HuH-7.5 (cell line): Measurements from ENCODE around the gene SLAMF7.
A peak's percentile ranks its signal among the peaks of the same experiment; 100 is the strongest.
"Not testable (repeated sequence)": the region's sequence is repeated elsewhere in the genome, so short reads cannot be mapped to it uniquely, and the experiment has no call there.

Source experiments
- DNase-seq: peaks from one replicate; pipeline ENCODE4 v3.0.0; 2011; ENCODE audit warnings: low spot score

SLAMF7 gene

GRCh38 chr1:160720356-160721085, 18.5 kb upstream of the SLAMF7 start:
- no peak for DNase-seq

GRCh38 chr1:160721473-160721872, 17.6 kb upstream of the SLAMF7 start:
- no peak for DNase-seq

DNA sequence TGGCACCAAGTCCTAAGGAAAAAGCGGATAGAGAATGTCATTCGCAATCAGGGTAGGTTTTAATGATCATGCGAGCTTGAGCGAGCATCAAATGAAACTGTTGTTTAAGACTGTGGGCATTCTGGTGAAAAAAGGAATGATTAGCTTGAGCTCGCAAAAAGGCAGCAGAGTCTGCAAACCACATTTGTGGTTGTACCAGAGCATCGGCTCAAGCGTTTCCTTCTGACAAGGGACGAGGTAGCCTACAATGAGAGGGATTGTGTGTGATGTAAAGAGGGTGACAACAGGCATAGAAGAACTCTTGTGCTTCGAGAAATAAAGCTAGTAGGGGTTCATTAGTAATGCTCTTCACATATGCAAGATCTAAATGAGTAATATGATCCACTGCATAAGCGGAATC, 16.3 kb upstream of the SLAMF7 start:
- no peak for DNase-seq

DNA sequence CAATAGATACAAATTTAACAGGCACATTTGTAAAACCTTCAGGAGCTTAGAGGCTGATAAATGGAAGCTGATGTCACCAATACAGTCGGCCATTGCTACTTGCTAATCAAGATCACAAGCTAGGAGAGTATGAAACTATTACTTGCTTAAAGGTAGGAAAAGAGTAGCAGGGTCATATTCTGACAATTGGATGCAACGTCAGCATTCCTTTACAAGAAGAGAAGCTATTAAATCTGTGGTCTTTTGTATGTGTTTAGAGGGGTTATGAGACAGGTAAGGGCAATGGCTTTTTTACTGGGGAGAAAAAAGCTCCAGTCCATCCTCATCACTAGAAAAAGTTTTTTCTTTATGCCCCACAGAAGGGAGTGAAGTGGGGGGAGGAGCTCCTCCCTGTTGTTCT, 15.7 kb upstream of the SLAMF7 start:
- DNase-seq = no peak

GRCh38 chr1:160724465-160725242, 14.4 kb upstream of the SLAMF7 start:
- DNase-seq = no peak

- DNase-seq = no peak
Observed at GRCh38 chr1:160726114-160726497, 12.9 kb upstream of the SLAMF7 start.

GRCh38 chr1:160726498-160727315, 12.3 kb upstream of the SLAMF7 start:
- peak; percentile 27 for DNase-seq

DNA sequence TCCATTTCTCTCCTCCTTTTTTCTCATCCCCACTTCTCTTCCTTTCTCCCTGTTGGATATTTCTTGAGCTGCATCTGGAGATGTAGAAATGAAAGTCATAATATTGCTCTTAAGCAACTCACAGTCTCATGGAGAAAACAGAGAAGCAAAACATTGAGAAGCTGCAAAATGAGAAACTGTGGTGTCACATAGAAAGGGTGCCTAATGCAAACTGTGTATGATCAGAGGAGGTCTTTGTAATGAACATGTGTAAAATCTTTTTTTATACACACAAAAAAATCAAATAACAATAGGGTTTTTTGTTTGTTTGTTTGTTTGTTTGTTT, 11.8 kb upstream of the SLAMF7 start:
- no peak for DNase-seq

DNA sequence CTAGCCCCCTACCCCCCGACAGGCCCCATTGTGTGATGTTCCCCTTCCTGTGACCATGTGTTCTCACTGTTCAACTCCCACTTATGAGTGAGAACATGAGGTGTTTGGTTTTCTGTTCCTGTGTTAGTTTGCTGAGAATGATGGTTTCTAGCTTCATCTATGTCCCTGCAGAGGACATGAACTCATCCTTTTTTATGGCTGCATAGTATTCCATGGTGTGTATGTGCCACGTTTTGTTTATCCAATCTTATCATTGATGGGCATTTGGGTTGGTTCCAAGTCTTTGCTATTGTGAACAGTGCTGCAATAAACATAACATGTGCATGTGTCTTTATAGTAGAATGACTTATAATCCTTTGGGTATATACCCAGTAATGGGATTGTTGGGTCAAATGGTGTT, 7.5 kb upstream of the SLAMF7 start:
- DNase-seq = not testable (repeated sequence)

GRCh38 chr1:160731990-160732389, 7.1 kb upstream of the SLAMF7 start:
- no peak for DNase-seq

DNA sequence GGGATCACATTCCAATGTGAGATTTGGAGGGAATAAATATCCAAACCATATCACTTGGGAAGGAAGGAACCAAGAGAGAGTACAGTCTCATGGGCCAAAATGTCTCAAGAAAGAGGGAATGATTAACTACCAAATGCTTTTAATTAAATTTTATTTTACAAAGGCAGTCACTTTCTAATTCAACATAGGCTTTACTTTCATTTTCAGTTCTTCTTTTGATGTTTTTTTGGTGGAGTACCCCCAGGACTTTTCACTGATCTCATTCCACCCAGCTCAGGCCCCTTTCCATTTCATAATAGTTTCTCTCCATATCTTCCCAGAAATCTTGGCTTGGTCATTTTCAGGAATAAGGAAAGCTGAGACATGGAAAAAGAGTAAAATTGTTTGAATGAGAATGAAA, 5.1 kb upstream of the SLAMF7 start:
- DNase-seq = no peak

DNA sequence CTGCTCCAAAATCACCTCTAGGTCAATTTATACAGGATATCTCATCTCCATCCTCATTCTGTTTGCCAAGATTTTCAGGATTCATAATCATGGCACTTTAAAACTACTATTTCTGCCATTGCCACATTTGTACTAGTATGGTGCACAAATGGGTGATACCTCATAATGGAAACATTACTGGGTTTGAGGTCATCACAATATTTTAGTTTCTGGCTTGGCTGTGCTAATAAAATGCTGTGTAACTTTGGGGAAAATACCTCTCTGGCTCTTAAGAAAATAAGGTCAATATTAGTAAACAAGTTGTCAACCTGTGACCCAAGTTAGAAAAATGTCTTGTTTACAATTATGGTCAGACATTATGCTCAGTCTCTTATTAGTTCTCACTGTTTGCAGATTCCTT, 4.7 kb upstream of the SLAMF7 start:
- DNase-seq = no peak

GRCh38 chr1:160738271-160738670, 776 bp upstream of the SLAMF7 start:
- no peak for DNase-seq

DNA sequence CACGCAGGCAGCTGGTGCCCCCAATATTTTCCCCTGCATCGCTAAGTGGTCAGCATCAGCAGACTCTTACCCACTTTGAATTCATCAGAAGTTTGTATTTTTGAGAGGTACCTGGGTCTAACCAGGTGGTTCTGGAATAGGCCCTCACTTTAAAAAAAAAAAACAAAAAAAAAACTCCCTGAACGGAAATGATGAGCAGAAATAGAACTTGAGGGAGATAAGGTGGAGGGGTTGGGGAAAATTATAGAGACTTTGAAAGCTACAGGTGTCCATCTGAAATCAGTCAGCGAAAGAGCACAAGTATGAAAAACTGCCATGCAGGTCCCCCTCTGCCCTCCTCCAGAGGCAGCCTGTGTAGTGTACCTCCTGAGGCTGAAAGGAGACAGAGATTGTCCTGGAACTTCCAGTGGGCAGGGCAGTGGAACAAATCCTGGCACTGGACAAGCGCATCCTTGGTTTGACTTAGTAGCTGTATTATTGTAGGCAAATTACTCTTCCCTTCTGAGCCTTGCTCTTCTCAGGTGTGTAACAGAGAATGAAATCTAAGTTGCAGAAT, 1.2 kb downstream of the SLAMF7 start:
- no peak for DNase-seq

DNA sequence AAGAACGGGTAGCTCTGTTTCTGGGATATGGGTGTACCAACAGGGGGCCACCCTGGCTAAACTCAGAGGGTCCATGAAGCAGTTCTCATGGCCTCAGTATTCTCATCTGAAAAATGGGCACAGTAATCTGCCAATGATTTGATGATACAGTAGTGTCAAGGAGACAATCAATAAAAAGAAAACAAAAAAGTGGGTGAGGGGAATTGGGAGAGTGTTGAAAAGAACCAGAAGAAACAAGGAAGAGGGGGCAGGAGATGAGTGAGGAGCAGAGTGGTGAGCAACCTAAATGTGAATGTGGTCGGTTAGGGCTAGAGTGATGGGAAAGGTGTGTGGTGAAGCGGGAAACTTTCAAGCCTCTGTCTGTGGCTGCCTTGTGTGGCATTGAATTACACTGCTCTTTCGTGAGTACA, 2.0 kb downstream of the SLAMF7 start:
- DNase-seq = no peak

DNA sequence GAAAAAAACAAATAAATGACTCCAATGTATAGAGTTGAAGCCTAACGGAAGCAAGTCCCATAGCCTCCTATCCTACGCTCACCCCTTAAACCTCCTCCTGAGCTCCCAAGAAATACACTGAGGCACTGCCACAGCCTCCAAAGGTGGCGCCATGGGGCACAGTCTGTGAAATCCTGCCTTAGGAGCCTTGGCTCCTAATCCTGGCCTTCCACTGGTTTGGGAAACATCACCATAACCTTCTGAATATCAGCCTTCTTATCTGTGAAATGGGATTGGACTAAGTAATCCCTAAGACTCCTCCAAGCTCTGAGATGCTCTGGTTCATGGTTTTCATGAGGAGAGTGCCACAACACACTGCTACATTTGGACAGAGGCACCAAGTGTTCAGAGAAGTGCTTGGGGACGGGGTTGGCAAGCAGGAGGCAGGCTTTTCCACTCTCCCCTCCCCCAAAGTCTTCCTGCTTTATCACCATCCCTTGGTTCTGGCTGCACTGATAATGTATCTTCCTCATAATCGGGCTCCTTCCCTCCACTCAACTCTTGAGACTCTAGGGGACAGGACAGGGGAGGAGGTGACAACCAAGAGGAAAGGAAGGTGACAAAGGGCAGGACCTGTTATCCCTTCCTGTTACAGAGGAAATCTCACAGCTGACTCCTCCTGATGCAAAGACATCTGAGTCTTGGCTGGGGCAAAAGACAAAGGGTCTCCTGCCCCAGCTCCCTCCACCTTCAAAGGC, 2.7 kb downstream of the SLAMF7 start:
- no peak for DNase-seq

- no peak for DNase-seq
Observed at GRCh38 chr1:160742428-160743127, 3.5 kb downstream of the SLAMF7 start.

- no peak for DNase-seq
Observed at GRCh38 chr1:160743266-160743665, 4.2 kb downstream of the SLAMF7 start.

DNA sequence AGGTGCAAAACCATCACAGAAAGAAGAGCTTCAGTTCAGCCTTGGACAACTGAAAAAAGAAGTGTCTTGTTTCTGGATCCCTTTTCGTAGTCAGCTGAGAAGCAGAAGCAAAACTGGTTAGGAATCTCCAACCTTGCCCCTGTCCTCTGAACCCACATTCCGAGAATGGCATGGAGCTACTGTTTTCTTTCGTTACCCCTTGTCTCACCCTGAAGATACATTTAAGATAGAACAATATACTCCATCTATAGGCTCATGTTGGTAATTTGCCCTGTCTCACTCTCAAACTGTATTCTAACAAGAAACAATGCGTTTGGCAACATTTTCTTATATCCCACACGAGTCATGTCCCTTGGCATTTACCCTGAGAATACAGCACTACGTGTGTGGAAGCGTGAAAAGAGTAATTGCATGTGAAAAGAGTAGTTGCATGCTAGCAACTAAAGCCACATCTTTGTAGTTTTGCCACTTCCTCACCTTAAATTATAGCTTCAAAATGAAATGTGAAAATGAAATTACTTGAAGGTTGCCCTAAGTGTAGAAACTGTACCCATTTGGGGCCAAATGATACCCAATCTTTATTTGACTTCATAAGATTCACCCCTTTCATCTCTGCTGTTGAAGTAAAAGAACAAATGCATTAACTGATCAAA, 5.3 kb downstream of the SLAMF7 start:
- DNase-seq = no peak

DNA sequence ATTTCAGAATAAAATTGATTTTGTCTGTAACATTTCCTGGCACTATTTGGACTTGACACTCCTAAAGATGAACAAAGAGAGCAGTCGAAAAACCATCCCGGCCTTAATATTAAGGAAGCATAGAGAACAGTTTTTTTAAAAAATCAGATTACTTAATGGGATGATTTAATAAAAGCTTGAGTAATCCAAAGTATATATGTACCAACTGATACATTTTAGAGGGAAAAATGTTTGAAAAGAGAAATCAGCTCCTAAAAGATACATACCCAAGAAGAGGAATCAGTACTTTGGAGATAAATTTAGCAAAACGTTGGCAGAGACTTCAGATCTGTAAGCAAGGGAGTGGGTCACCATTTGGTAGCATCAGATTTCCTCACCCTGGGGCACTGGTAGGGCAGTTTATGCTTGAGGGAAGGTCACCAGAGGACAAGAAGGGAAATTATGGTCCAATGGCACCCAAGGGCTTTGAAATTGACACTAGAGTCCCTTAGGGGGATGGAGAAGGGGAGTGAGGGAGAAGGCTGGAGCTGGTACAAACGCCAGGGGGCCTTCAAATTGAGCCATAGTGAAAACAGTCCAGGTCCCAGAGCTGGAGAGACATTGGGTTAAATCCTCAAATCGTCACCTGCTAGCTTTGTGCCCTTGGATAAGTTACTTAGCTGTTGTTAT, 5.9 kb downstream of the SLAMF7 start:
- DNase-seq = no peak
